G401 (cell line): ENCODE results near the gene MORN1. TPM values are rescaled to one million over a fixed set of nuclear protein-coding genes. Genes with fewer than 3 reads are reported as not detected.

Experiments
- DNase-seq: peaks from one replicate; pipeline ENCODE4 v3.0.0-alpha.2; 2015; ENCODE audit warnings: low spot score
- in situ Hi-C: cut with HindIII; loops from 2 replicates; pipeline ENCODE4 v1.10.0; 2016; ENCODE audit warnings: low sequenced_read_pairs, mixed read lengths
- total RNA-seq: library from RNA; depleted of rRNA; stranded (reverse); fragments of >200 nt; shearing (Covaris generic); gene quantifications from 2 replicates; pipeline ENCODE4 v1.2.3, GENCODE V29; 2014; rRNA removed

Gene MORN1
- total RNA-seq, 1 experiment from 2014 or later, result 29.1 TPM

- in situ Hi-C loops, result no loop called here
- no peak for DNase-seq
Observed at GRCh38 chr1:2276803-2277580, 114.4 kb downstream of the MORN1 start.

GRCh38 chr1:2275796-2276536, 115.4 kb downstream of the MORN1 start:
- DNase-seq, result peak; percentile 73
- in situ Hi-C loops, result no loop called here

GRCh38 chr1:2274929-2275475, 116.4 kb downstream of the MORN1 start:
- no peak for DNase-seq
- in situ Hi-C loops, result no loop called here

- in situ Hi-C loops, result no loop called here
- no peak for DNase-seq
Observed at GRCh38 chr1:2274231-2274928, 117.0 kb downstream of the MORN1 start.

GRCh38 chr1:2273401-2274090, 117.8 kb downstream of the MORN1 start:
- DNase-seq, result no peak
- in situ Hi-C loops, result no loop called here

- DNase-seq, result peak; percentile 65
- in situ Hi-C loops, result no loop called here
Observed at GRCh38 chr1:2272686-2273400, 118.5 kb downstream of the MORN1 start.

GRCh38 chr1:2271841-2272655, 119.3 kb downstream of the MORN1 start:
- in situ Hi-C loops, result no loop called here
- no peak for DNase-seq

Other genes starting within 250 kb of the MORN1 start
- 79.9 and 105 TPM in 2 replicates for gene FAAP20, start 196.8 kb downstream of the MORN1 start, total RNA-seq
- gene SKI, start 163.2 kb downstream of the MORN1 start, total RNA-seq, result 5.8 and 15.2 TPM in 2 replicates
- gene RER1, start 287 bp upstream of the MORN1 start, total RNA-seq, result 43.3 and 56.2 TPM in 2 replicates
- 84.2 and 96.0 TPM in 2 replicates for gene PEX10, start 21.0 kb upstream of the MORN1 start, total RNA-seq
- 0.06 and 0.20 TPM in 2 replicates for gene PLCH2, start 84.7 kb upstream of the MORN1 start, total RNA-seq
- gene PANK4, start 135.0 kb upstream of the MORN1 start, total RNA-seq, result 32.9 and 45.4 TPM in 2 replicates
- not detected in 2 replicates for gene HES5, start 138.7 kb upstream of the MORN1 start, total RNA-seq
- 7.4 and 9.0 TPM in 2 replicates for gene TNFRSF14, start 164.8 kb upstream of the MORN1 start, total RNA-seq
- 26.9 and 31.7 TPM in 2 replicates for gene PRXL2B, start 195.2 kb upstream of the MORN1 start, total RNA-seq
- 0.47 TPM in 1 of 2 replicates, not detected in the other for gene MMEL1, start 241.5 kb upstream of the MORN1 start, total RNA-seq